BJ (cell line): ENCODE data around the gene MMP27. TPM values are rescaled to one million over a fixed set of nuclear protein-coding genes. Genes with fewer than 3 reads are reported as not detected.

Experiments used
- CTCF ChIA-PET: fragments of 350-600 bp; formaldehyde crosslinking; extraction: SDS; loops from one replicate; lab custom pipeline; 2021; ENCODE audit warnings: antibody characterized with exemption, inconsistent platforms; lab: Yijun Ruan, JAX
- POLR2A ChIA-PET: fragments of 300-600 bp; sonication (Branson Sonifier 250); formaldehyde crosslinking; extraction: SDS; loops from one replicate; lab custom pipeline; 2021; ENCODE audit warnings: antibody characterized with exemption; lab: Charles Lee
- DNase-seq: peaks from one replicate; pipeline ENCODE4 v3.0.0-alpha.2; 2011; ENCODE audit warnings: low read depth
- H3K27me3 ChIP-seq: 2 replicates; pipeline ENCODE4 v1.6.0; 2011; ENCODE audit warnings: low read length; ENCODE audit not compliant: control insufficient read depth, insufficient read depth
- H3K36me3 ChIP-seq: 2 replicates; pipeline ENCODE4 v1.5.1; 2011; ENCODE audit warnings: low read length; ENCODE audit not compliant: control insufficient read depth, insufficient read depth
- H3K4me3 ChIP-seq: 2 replicates; pipeline ENCODE4 v1.5.1; 2011; ENCODE audit warnings: low read depth, mild to moderate bottlenecking, control low read depth, low read length
- polyA plus RNA-seq: library from polyadenylated mRNA; depleted of rRNA; stranded (reverse); fragments of >200 nt; gene quantifications from 2 replicates; pipeline ENCODE4 v1.2.3, GENCODE V29; 2011
- TF ChIP-seq, protein P1 (sequence below): IDR thresholded peaks from 2 replicates; pipeline ENCODE4 v1.5.1; 2011; ENCODE audit warnings: low read depth, mild to moderate bottlenecking, control low read depth, inconsistent platforms, low read length, moderate library complexity; ENCODE audit not compliant: insufficient read depth

The MMP27 gene
- polyA plus RNA-seq, 1 experiment: not detected

DNA sequence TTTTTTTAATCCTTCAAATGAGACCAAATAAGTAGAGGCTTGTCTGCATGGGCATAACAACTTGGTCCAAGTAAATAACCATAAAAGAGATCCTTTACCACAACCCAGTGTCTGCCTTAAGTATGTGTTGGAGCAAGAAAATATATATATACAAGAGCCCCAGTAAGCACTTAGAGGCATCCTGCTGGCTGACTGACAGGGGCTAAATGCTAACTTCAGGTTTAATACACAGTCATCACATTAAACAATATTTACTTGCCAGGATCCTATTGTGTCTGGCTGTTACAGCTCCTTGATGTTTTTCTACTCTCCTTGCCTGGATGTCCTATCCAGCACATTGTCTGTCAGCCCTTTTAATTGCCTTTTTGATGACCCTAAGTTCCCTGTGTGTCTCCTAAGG, 43.0 kb downstream of the MMP27 start:
- DNase-seq: no peak
- Histone ChIP-seq H3K36me3 (no peaks in the 10 kb centered on the region), H3K4me3 (no peak overlapping the region), H3K27me3 (peaks cover 4% of the 10 kb centered on the region)
- TF ChIP-seq, protein P1, sequence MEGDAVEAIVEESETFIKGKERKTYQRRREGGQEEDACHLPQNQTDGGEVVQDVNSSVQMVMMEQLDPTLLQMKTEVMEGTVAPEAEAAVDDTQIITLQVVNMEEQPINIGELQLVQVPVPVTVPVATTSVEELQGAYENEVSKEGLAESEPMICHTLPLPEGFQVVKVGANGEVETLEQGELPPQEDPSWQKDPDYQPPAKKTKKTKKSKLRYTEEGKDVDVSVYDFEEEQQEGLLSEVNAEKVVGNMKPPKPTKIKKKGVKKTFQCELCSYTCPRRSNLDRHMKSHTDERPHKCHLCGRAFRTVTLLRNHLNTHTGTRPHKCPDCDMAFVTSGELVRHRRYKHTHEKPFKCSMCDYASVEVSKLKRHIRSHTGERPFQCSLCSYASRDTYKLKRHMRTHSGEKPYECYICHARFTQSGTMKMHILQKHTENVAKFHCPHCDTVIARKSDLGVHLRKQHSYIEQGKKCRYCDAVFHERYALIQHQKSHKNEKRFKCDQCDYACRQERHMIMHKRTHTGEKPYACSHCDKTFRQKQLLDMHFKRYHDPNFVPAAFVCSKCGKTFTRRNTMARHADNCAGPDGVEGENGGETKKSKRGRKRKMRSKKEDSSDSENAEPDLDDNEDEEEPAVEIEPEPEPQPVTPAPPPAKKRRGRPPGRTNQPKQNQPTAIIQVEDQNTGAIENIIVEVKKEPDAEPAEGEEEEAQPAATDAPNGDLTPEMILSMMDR: no peak
- POLR2A ChIA-PET: no interaction called here
- CTCF ChIA-PET: no interaction called here

DNA sequence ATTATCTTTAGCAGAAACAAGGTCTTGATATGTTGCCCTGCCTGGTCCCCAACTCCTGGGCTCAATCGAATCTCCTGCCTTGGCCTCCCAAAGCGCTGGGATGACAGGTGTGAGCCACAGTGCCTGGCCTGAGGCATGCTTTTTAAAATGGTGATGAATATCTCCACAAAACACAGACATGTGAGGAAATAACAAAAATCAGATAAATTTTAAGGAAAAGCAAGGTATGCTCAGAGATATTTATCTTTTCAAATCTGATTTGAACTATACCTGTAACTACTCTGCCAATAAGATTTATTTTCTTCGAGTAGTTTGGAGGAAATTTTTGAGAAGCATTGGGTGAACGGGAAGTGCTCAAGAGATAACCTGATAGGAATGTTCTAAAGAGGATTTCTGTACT, 44.5 kb downstream of the MMP27 start:
- TF ChIP-seq, protein P1: no peak
- CTCF ChIA-PET: interaction anchor here (0.9 to 1.1 kb wide), 2 partner anchors 29 to 116 kb away, joined by 3 to 4 read pairs; no protein-coding TSS in a partner anchor
- POLR2A ChIA-PET: no interaction called here

DNA sequence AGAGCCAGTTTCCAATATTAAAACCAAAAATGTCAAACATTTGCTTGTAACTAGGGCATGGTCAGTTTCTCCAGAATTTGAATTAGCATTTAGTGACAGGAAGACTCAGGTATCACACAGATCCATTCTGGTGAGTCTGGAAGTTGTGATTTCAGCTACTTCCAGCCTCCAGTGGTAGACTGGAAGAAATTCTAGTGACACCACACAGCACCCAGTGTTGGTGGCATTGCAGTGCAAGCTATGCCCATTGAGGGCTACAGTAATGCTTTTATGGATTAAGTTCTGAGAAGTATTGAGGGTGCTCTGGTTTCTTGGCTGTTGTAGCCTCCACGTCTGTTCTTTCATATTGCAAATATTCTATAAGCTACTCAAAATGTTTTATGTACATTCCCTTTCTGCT, 49.0 kb downstream of the MMP27 start:
- Histone ChIP-seq H3K27me3 (peaks cover 5% of the 10 kb centered on the region; the same call in 1 of the 2 replicates), H3K4me3 (no peak overlapping the region), H3K36me3 (no peaks in the 10 kb centered on the region)
- DNase-seq: no peak
- TF ChIP-seq, protein P1: no peak
- ChIA-PET POLR2A (no interaction called here), CTCF (interaction anchor here (4.3 kb wide), 1 partner anchor 10 kb away, joined by 21 read pairs; no protein-coding TSS in a partner anchor)

More for the DNA sequence above, 44.5 kb downstream of the MMP27 start:
- no peak for DNase-seq
- Histone ChIP-seq H3K36me3 (no peaks in the 10 kb centered on the region), H3K4me3 (no peak overlapping the region), H3K27me3 (peaks cover 6% of the 10 kb centered on the region)

DNA sequence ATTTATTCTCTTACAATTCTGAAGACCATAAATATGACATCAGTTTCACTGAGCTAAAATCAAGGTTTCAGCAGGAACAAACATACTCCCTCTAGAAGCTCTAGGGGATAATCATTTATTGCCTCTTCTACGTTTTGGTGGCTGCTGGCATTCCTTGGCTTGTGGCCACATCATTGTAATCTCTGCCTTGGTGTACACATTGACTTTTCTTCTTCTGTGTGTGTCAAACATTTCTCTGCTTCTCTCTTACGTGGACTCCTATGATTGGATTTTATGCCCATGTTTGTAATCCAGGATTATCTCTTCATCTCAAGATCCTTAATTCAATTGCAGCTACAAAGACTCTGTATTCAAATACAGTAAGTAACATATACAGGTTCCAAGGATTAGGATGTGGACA, 50.0 kb downstream of the MMP27 start:
- no peaks in the 10 kb centered on the region for H3K36me3 ChIP-seq
- H3K27me3 ChIP-seq: peaks cover 5% of the 10 kb centered on the region; the same call in 1 of the 2 replicates
- TF ChIP-seq, protein P1: no peak
- POLR2A ChIA-PET: no interaction called here
- no peak overlapping the region for H3K4me3 ChIP-seq
- CTCF ChIA-PET: interaction anchor here (0.8 to 4.3 kb wide), 3 partner anchors 11 to 267 kb away, joined by 3 to 21 read pairs (median 3); no protein-coding TSS in a partner anchor
- no peak for DNase-seq

DNA sequence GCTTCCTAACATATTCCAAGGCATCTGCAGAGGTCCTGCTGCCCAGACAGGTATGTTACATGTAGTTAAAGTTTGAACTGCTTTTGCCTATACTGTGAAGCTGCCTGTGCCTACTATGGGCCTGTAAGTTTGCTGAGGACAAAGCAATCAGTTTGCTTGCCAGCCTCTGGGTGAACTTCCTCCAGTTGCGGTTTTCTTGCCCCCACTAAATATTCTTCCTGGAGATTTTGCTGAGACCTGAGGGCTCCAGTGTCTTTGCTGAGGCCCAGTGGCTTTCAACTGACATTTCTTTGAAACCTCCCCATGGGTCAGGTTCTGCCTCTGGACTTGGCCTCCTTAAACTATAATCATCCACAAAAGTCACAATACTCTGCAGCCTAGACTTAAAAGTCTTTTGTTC, 50.8 kb downstream of the MMP27 start:
- CTCF ChIA-PET: interaction anchor here (0.9 to 4.3 kb wide), 3 partner anchors 11 to 361 kb away, joined by 3 to 21 read pairs (median 3); no protein-coding TSS in a partner anchor
- peaks cover 5% of the 10 kb centered on the region; the same call in 1 of the 2 replicates for H3K27me3 ChIP-seq
- DNase-seq: no peak

More for the DNA sequence above, 50.8 kb downstream of the MMP27 start:
- no peak overlapping the region for H3K4me3 ChIP-seq
- POLR2A ChIA-PET: no interaction called here
- TF ChIP-seq, protein P1: no peak
- H3K36me3 ChIP-seq: no peaks in the 10 kb centered on the region
